CD4-positive, alpha-beta T cell treated with Interferon alpha-2 for 1 hour (primary cell): ENCODE results near the gene BAG5.
A peak's percentile ranks its signal among the peaks of the same experiment; 100 is the strongest.
"Not testable (repeated sequence)": the region's sequence is repeated elsewhere in the genome, so short reads cannot be mapped to it uniquely, and the experiment has no call there.

Source experiments
- DNase-seq, 2 donors: peaks; one replicate each; pipeline ENCODE4 v3.0.0-alpha.2; 2020 to 2022

The BAG5 gene

DNA sequence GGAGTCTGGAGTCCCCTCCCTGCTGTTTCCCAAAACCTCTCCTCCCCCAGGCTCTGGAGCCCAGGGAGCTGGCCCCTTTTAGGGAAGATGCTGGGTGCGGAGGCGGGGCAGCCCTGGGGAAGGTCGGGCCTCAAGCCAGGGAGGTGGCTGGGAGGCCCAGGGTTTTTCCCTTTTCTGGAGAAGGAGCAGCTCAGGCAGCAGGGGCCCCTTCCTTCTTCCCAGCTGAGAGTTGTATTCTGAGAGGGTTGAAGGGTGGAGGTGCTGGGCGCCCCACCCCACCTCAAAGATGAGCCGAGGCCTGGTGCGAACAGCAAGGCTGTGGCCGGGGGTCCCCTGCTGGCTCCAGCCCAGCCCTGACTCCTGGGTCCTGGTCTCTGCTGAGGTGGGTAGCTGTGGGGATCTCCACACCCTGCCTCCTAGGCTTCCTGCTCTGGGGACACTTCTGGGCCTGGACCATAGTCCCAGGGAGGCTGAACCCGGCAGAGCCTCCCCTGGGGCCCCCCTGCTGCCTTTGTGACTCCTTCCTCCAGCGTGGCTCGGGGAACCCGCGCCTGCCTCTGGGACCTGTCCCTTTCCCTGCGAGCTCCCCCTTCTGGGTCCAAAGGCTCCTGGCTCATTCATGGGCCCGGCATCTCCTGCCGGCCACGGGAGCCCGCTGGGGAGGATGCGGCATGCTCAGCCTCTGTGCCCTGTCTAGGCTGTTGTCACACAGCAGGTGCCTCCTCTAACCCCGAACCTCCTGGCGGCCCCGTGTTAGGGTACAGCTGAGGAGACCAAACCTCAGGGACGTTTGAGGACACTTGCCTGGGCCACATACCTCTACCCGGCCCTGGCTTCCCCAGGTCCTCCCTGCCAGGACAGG lies 29.1 kb downstream of the BAG5 start:
- DNase-seq, result no peak

DNA sequence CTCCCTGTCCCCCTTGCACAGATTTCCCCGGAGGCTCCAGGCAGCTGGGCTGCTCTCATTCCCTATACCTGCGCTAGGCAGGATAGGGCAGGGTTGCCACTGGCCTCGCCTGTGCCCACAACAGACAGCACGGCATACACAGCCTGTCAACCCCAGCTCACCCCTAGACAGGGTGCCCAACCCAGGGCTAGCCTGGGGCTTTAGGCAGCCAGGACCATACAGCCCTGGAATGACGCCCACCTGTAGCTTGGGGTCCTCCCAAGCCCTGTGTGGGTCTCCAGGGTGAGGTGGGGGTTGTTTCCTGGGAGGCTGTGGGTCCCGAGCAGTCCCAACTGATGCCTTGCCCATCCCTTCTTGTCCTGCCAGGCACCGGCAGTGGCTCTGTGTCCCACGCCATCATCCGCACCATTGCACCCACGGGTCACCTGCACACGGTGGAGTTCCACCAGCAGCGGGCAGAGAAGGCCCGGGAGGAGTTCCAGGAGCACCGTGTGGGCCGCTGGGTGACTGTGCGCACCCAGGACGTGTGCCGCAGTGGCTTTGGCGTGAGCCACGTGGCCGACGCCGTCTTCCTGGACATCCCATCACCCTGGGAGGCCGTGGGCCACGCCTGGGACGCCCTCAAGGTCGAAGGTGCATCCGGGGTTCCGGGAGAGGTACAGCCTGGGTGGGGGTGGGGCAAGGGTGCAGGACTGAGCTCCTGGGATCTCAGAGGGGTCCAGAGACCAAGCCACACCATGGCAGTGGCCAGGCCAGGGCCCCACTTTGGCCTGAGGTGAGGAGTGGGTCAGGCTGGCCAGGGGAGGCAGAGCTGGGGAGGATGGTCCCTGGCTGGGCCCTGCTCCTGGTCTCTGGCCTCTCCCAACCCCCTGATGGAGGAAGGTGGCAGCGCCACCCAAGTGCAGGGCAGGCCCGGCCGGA lies 30.0 kb downstream of the BAG5 start:
- no peak for DNase-seq

DNA sequence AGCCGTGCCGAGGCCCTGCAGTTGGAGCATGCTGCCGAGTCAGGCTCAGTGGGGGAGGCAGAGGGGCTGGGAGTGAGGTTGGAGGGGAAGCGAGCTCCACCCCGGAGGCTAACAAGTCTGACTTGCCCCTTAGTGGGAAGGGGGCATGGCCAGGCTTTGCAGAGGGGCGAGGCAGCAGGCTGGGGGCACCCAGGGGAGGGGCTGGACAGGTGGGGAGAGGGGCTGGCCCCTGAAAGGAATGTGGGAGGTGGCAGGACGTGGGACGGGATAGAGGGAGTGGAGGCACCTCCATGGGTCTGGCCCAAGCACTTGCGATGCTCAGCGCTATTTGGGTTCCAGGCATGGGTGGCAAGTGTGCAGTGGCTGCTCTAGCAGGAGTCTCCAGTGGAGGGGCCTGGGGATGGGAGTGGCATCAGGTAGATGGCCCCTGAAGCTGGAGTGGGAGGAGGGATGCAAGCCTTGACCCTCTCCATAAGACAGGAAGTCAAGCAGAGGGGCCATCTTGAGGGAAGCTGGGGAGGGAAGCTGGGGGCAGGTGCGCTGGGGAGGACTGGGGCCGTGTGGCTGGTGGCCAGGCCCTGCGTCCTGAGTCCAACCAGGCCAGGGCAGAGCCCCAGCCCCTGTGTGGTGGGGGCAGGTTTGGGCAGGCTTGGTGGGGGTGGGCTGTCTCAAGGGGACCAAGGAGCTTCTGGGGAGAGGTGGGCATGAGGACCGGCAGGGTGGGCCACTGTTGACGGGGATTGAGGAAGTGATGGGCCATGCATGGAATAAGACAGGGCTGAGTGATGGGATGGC lies 30.8 kb downstream of the BAG5 start:
- no peak for DNase-seq

- no peak for DNase-seq
Measured at GRCh38 chr14:103530831-103531230, 31.6 kb downstream of the BAG5 start.

DNA sequence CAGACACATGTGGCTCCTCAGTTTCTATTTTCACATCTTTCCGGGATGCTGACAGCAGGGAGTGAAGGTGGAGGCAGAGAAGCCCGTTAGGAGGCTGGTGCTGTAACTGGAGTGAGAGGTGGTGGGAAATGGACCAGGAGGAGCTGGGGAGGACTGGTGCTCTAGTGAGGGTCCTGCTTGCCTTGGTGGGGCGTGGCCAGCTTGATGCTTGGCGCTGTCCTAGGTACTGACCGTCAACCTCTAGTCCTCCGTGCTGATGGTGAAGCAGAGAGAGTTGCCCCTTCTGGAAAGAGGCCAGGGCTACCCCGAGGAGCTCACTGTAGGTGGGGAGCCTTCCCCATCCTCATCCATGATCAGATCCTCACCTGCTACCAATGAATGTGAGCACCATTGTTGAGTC lies 32.1 kb downstream of the BAG5 start:
- peak in 1 of 2 donors; percentile 14 for DNase-seq

DNA sequence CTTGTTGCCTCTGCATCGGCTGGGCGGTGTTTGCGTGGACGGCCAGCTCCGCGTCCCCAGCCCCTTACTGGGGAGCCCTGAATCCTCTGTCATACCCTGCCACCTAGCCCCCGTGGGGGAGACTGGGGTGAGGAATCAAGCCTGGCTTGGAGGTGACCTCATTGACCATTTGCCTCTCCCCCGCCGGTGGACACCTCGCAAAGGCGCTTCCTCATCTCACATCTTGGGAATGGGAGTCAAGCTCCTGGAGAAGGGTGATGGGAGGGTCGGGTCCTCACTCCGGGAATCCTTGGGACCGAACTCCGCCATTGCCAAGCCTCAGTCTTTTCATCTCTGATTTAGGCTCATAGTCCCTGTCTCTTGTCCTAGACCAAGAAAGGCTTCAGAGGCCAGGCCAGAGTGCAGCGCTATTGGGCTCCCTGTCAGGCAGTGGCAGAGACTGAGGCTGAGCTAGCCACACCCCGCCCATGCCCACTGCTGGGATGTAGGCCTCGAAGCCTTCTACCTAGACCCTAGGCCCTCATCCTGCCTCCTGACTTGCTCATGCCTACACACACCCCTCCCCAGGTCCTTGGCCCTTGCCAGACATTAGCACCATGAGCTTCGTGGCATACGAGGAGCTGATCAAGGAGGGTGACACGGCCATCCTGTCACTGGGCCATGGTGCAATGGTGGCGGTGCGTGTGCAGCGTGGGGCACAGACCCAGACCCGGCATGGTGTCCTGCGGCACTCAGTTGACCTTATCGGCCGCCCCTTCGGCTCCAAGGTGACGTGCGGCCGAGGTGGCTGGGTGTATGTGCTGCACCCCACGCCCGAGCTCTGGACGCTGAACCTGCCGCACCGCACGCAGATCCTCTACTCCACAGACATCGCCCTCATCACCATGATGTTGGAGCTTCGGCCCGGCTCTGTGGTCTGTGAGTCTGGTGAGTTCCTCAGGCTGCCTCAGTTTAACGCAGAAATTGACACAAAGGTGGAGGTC lies 32.8 kb downstream of the BAG5 start:
- DNase-seq, result no peak

- peak; percentile 78 to 84 for DNase-seq
Measured at GRCh38 chr14:103528587-103529382, 33.7 kb downstream of the BAG5 start, which contains the start of gene TRMT61A. TRMT61A (plus strand) TSS chr14:103529196; CDS start chr14:103529979, 783 bp downstream.

DNA sequence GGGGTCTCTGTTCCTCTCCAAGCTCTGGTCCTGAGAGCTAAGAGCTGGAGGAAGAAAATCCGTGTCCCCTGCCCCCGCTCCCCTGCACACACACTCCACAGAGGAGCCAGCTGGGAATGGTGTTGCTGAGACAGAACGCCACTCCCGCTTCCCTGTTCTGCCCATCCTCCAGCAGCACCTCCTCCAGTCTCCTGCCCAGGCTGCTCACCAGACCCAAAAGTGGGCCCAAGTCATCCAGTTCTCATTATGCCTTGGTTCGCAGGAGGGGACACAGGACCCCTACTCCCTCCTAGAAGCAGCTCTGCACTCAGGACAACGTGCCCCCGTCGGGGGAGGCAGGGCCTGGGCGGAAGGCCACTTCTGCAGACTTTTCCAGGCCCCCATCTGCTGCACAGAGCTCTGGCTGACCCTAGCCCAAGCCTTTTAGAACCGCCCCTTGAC lies 34.3 kb downstream of the BAG5 start:
- DNase-seq, result no peak

GRCh38 chr14:103527408-103528145 lies 34.9 kb downstream of the BAG5 start:
- peak; percentile 27 to 67 for DNase-seq

GRCh38 chr14:103526914-103527248 lies 35.6 kb downstream of the BAG5 start:
- DNase-seq, result no peak

GRCh38 chr14:103526247-103526913 lies 36.1 kb downstream of the BAG5 start:
- peak in 1 of 2 donors; percentile 27 for DNase-seq

GRCh38 chr14:103525430-103526246 lies 36.8 kb downstream of the BAG5 start:
- DNase-seq, result not testable (repeated sequence)

DNA sequence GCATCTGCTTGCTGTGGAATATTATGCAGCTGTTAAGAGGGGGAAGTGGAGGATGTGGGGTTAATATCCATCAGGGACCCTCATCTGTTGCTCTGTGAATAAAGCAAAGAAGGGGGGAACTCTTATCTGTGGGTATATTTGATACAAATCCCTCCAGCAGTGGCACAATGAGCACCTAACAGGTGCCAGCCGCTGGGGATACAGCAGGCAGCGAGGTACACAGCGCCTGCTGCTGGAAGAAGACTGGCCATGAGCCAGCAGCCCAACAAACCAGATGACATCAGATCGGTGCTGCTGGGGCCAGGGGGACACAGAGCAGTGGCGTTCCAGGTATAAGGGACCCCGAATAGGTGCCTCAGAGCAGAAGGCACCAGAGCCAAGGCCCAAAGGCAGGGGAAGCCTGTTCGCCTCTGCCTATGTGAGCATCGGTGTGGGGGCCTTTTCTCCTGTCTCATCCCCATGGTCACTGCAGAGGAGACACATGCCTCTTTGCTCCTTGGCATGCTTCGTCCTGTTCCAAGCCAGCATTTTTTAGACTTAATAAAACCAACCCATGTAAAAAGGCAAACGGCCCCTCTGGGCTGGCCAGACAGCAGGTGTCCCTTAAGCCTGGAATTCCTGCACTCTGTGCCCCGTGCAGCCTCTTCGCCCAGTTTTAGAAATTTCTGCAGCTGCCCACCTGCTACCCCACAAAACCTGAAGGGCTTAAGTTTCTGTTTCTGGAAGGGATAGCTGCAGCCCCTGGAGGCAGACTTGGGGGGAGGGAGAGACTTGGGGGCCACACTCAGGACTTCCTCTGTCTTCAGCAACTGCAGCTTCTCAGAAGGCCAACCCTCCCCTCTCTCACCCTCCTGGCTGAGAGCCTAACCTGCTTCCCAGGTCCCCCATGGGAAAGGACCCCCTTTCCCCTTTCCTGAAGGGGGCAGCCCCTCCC lies 38.2 kb downstream of the BAG5 start:
- DNase-seq, result no peak

GRCh38 chr14:103523575-103523954 lies 38.9 kb downstream of the BAG5 start:
- DNase-seq, result no peak

- peak; percentile 30 to 51 for DNase-seq
Measured at GRCh38 chr14:103522649-103523574, 39.5 kb downstream of the BAG5 start, which contains the start of gene CKB. CKB (minus strand) TSS chr14:103522830; CDS start chr14:103522493, 337 bp downstream.
